Activated B cell treated with CpG ODN at 0.5 μM for 24 hours (primary cell): ENCODE measurements around the gene NUP214. TPM values are rescaled to one million over a fixed set of nuclear protein-coding genes. Genes with fewer than 3 reads are reported as not detected.

Experiments
- ATAC-seq: fragments of 200-7000 bp; cut with Tn5 transposase; one replicate; pipeline ENCODE4 v1.10.0; 2021; ENCODE audit warnings: low read depth, mild to moderate bottlenecking, moderate library complexity
- CTCF ChIA-PET: fragments of 350-600 bp; sonication (Branson Sonifier 250); formaldehyde crosslinking; loops from one replicate; lab custom pipeline; 2021; ENCODE audit warnings: antibody characterized with exemption; lab: Charles Lee
- POLR2A ChIA-PET: fragments of 350-600 bp; sonication (Branson Sonifier 250); formaldehyde crosslinking; loops from one replicate; lab custom pipeline; 2021; ENCODE audit warnings: antibody characterized with exemption; lab: Charles Lee
- DNase-seq: peaks from one replicate; pipeline ENCODE4 v3.0.0; 2022
- H3K27ac Mint-ChIP-seq: one replicate; pipeline ENCODE4 v1.8.0; 2020; ENCODE audit warnings: mixed read lengths
- H3K27me3 Mint-ChIP-seq: one replicate; pipeline ENCODE4 v1.8.0; 2021; ENCODE audit warnings: mixed read lengths
- H3K36me3 Mint-ChIP-seq: one replicate; pipeline ENCODE4 v1.8.0; 2021; ENCODE audit warnings: low read depth, mixed read lengths
- H3K4me1 Mint-ChIP-seq: one replicate; pipeline ENCODE4 v1.8.0; 2021; ENCODE audit warnings: mixed read lengths
- H3K4me3 Mint-ChIP-seq: one replicate; pipeline ENCODE4 v1.8.0; 2020; ENCODE audit warnings: mild to moderate bottlenecking, mixed read lengths
- H3K9me3 Mint-ChIP-seq: one replicate; pipeline ENCODE4 v1.8.0; 2020; ENCODE audit warnings: mixed read lengths
- CTCF ChIP-seq: fragments of 200-600 bp; IDR thresholded peaks from one replicate; pipeline ENCODE4 v1.8.0; 2022; ENCODE audit warnings: antibody characterized with exemption, mild to moderate bottlenecking
- intact Hi-C: fragments of 100-400 bp; cut with micrococcal nuclease; formaldehyde crosslinking; loops from one replicate; pipeline ENCODE4 v1.15.1; 2024
- total RNA-seq: library from RNA; stranded (reverse); gene quantifications from 2 replicates; pipeline ENCODE4 v1.2.3, GENCODE V29; 2022

NUP214 gene
- total RNA-seq, 1 donor from 2014 or later: 90.9 TPM

GRCh38 chr9:131145245-131145644, 19.9 kb downstream of the NUP214 start:
- Mint-ChIP-seq H3K9me3 (no peaks in the 10 kb centered on the region), H3K27ac (no peak overlapping the region), H3K27me3 (no peaks in the 10 kb centered on the region), H3K4me1 (no peaks in the 10 kb centered on the region), H3K4me3 (no peak overlapping the region), H3K36me3 (peaks cover 90% of the 10 kb centered on the region)
- POLR2A ChIA-PET: no interaction called here
- CTCF ChIA-PET: no interaction called here
- DNase-seq: no peak
- TF ChIP-seq CTCF: no peak
- intact Hi-C loops: no loop called here
- no peak for ATAC-seq

GRCh38 chr9:131146186-131146585, 20.8 kb downstream of the NUP214 start:
- Mint-ChIP-seq H3K27ac (no peak overlapping the region), H3K4me3 (no peak overlapping the region), H3K9me3 (no peaks in the 10 kb centered on the region), H3K36me3 (peaks cover 89% of the 10 kb centered on the region), H3K27me3 (no peaks in the 10 kb centered on the region), H3K4me1 (no peaks in the 10 kb centered on the region)
- no peak for ATAC-seq
- CTCF ChIA-PET: interaction anchor here (0.6 kb wide), 1 partner anchor 611 kb away, joined by 3 read pairs; no protein-coding TSS in a partner anchor
- no peak for TF ChIP-seq CTCF
- POLR2A ChIA-PET: no interaction called here
- intact Hi-C loops: no loop called here
- DNase-seq: no peak

GRCh38 chr9:131148276-131148675, 22.9 kb downstream of the NUP214 start:
- no peaks in the 10 kb centered on the region for H3K27me3 Mint-ChIP-seq
- ATAC-seq: no peak
- intact Hi-C loops: no loop called here
- TF ChIP-seq CTCF: no peak
- no peak for DNase-seq
- H3K36me3 Mint-ChIP-seq: peaks cover 92% of the 10 kb centered on the region
- no peak overlapping the region for H3K27ac Mint-ChIP-seq
- ChIA-PET POLR2A (no interaction called here), CTCF (interaction anchor here (1.1 kb wide), 1 partner anchor 188 kb away, joined by 3 read pairs; no protein-coding TSS in a partner anchor)
- no peak overlapping the region for H3K4me3 Mint-ChIP-seq
- H3K4me1 Mint-ChIP-seq: no peaks in the 10 kb centered on the region
- no peaks in the 10 kb centered on the region for H3K9me3 Mint-ChIP-seq

- Mint-ChIP-seq H3K36me3 (peaks cover 91% of the 10 kb centered on the region), H3K4me3 (no peak overlapping the region), H3K27ac (no peak overlapping the region), H3K9me3 (no peaks in the 10 kb centered on the region), H3K4me1 (no peaks in the 10 kb centered on the region), H3K27me3 (no peaks in the 10 kb centered on the region)
- ChIA-PET POLR2A (no interaction called here), CTCF (interaction anchor here (1.1 kb wide), 1 partner anchor 187 kb away, joined by 3 read pairs; no protein-coding TSS in a partner anchor)
- no peak for TF ChIP-seq CTCF
- intact Hi-C loops: no loop called here
- DNase-seq: no peak
- no peak for ATAC-seq
Observed at GRCh38 chr9:131148966-131149687, 23.7 kb downstream of the NUP214 start.

GRCh38 chr9:131149688-131150053, 24.3 kb downstream of the NUP214 start:
- peaks cover 91% of the 10 kb centered on the region for H3K36me3 Mint-ChIP-seq
- H3K9me3 Mint-ChIP-seq: no peaks in the 10 kb centered on the region
- no peak for TF ChIP-seq CTCF
- H3K27ac Mint-ChIP-seq: peak overlapping the region; percentile 46
- ChIA-PET POLR2A (no interaction called here), CTCF (no interaction called here)
- ATAC-seq (no peak), DNase-seq (no peak)
- intact Hi-C loops: no loop called here
- no peak overlapping the region for H3K4me3 Mint-ChIP-seq
- H3K4me1 Mint-ChIP-seq: no peaks in the 10 kb centered on the region
- H3K27me3 Mint-ChIP-seq: no peaks in the 10 kb centered on the region
